Measurements from ENCODE around the gene PSENEN. TPM values are rescaled to one million over a fixed set of nuclear protein-coding genes. Genes with fewer than 3 reads are reported as not detected.

PSENEN gene
- total and polyA plus RNA-seq, 9 of the 15 experiments (the other 6 are each of a cell fraction or from before 2014, with no cell fraction given), result 34.5 to 299 (median 61.1) TPM

DNA sequence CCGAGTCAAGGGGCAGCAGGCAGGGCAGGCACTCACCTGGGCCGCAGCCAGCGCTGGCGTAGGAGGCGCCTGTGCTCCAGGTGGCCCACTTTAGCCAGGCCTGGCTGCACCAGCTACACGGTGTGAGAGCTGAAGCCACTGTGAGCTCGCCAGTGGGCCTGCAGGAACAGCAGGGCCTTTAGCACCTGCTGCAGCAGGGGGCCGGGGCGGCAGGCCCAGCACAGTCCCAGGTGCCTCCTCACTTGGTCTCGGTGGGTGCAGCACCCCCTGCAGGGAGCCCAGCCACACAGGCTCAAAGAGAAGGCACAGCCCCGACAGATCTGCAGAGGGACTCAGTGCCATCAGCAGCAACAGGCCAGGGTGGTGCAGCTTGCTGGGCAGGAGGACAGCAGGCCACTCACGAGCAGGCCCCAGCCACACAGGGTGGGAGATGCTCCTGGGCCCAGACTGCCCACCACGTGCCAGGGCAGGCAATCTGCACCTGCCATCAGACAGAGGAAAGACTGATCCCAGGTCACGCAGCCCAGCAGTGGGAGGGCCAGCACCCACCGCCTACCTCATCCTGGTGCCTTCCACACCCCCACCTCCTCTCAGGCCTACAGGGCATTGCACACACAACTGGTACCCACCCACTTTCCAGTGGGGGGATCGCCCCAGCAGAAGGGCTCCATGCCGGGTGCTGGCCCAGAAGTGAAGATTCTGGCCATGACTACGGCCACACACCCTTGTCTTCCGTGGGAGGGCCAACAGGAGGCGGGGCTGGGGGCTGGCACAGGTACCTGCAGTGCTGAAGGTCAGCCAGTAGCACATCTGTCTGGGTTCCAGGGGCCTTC is 45.7 kb downstream of the PSENEN start:
- Histone ChIP-seq H3K36me3 (ENCODE audit: control insufficient read depth, insufficient read depth, low read length) (no peaks in the 10 kb centered on the region), H3K4me2 (ENCODE audit: insufficient read depth, low read length) (no peak overlapping the region), H3K4me1 (replicated peaks in 1 of 2; ENCODE audit: control insufficient read depth in 2 of 2, insufficient read depth in 2 of 2, low read length in 2 of 2) (peaks cover 0 to 47% of the 10 kb centered on the region in 2 experiments; a peak in 3 of 5 replicates), H3K27me3 (ENCODE audit: control insufficient read depth in 2 of 2, insufficient read depth in 2 of 2, low read length in 2 of 2) (no peaks in the 10 kb centered on the region; a peak in 1 of 5 replicates), H3K9me1 (ENCODE audit: control insufficient read depth, insufficient read depth, low read length) (no peaks in the 10 kb centered on the region), H2AFZ (ENCODE audit: low read depth, low read length) (no peak overlapping the region), H3K79me2 (ENCODE audit: control insufficient read depth, insufficient read depth, low read length) (no peaks in the 10 kb centered on the region), H3K27ac (ENCODE audit: extremely low read depth, low read depth, low read length) (no peak overlapping the region), H3K4me3 (no peak overlapping the region), H4K20me1 (replicated peaks; ENCODE audit: control insufficient read depth, insufficient read depth, low read length) (no peaks in the 10 kb centered on the region), H3K9ac (ENCODE audit: insufficient read depth in 1 of 2, low read depth in 2 of 2, low read length in 2 of 2) (peak overlapping the region in 1 of 2 experiments; percentile 6; a peak in 2 of 4 replicates), H3K9me3 (replicated peaks; ENCODE audit: control insufficient read depth, insufficient read depth, low read depth, low read length) (no peaks in the 10 kb centered on the region)
- no TSS peak for BruUV-seq (replicated peaks)
- DNase-seq (ENCODE audit: extremely low read depth in 1 of 4, low spot score in 3 of 4) (no peak), FAIRE-seq (no peak), ATAC-seq (peak; percentile 73)
- TF ChIP-seq, protein P1, sequence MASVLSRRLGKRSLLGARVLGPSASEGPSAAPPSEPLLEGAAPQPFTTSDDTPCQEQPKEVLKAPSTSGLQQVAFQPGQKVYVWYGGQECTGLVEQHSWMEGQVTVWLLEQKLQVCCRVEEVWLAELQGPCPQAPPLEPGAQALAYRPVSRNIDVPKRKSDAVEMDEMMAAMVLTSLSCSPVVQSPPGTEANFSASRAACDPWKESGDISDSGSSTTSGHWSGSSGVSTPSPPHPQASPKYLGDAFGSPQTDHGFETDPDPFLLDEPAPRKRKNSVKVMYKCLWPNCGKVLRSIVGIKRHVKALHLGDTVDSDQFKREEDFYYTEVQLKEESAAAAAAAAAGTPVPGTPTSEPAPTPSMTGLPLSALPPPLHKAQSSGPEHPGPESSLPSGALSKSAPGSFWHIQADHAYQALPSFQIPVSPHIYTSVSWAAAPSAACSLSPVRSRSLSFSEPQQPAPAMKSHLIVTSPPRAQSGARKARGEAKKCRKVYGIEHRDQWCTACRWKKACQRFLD (CRISPR knock-in tag; IDR thresholded peaks at IDR 0.05), result no peak
- TF ChIP-seq ZFX (CRISPR knock-in tag; IDR thresholded peaks at IDR 0.05) (0 out of 2 replicates have a peak, but pooled peaks have one; percentile 28), ZNF830 (CRISPR knock-in tag; IDR thresholded peaks at IDR 0.05) (no peak)
- TF ChIP-seq, protein P2, sequence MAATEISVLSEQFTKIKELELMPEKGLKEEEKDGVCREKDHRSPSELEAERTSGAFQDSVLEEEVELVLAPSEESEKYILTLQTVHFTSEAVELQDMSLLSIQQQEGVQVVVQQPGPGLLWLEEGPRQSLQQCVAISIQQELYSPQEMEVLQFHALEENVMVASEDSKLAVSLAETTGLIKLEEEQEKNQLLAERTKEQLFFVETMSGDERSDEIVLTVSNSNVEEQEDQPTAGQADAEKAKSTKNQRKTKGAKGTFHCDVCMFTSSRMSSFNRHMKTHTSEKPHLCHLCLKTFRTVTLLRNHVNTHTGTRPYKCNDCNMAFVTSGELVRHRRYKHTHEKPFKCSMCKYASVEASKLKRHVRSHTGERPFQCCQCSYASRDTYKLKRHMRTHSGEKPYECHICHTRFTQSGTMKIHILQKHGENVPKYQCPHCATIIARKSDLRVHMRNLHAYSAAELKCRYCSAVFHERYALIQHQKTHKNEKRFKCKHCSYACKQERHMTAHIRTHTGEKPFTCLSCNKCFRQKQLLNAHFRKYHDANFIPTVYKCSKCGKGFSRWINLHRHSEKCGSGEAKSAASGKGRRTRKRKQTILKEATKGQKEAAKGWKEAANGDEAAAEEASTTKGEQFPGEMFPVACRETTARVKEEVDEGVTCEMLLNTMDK (IDR thresholded peaks at IDR 0.05; ENCODE audit: borderline replicate concordance, insufficient read depth, low read depth, low read length, poor library complexity, severe bottlenecking), result peak; percentile 34
- TF ChIP-seq, protein P3, sequence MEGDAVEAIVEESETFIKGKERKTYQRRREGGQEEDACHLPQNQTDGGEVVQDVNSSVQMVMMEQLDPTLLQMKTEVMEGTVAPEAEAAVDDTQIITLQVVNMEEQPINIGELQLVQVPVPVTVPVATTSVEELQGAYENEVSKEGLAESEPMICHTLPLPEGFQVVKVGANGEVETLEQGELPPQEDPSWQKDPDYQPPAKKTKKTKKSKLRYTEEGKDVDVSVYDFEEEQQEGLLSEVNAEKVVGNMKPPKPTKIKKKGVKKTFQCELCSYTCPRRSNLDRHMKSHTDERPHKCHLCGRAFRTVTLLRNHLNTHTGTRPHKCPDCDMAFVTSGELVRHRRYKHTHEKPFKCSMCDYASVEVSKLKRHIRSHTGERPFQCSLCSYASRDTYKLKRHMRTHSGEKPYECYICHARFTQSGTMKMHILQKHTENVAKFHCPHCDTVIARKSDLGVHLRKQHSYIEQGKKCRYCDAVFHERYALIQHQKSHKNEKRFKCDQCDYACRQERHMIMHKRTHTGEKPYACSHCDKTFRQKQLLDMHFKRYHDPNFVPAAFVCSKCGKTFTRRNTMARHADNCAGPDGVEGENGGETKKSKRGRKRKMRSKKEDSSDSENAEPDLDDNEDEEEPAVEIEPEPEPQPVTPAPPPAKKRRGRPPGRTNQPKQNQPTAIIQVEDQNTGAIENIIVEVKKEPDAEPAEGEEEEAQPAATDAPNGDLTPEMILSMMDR (IDR thresholded peaks at IDR 0.05 in 2 of 3, conservative IDR thresholded peaks at IDR 0.05 in 1 of 3; ENCODE audit: insufficient read depth in 2 of 3, low read depth in 1 of 3, low read length in 3 of 3), result peak in 2 of 3 experiments; percentile 21 to 23; a peak in 3 of 6 replicates
- CTCF ChIA-PET (ENCODE audit: low intra/inter-chr PET ratio), result no interaction called here
- in situ Hi-C loops (cut with MboI) (no loop called here), intact Hi-C loops (cut with micrococcal nuclease) (no loop called here)
- POLR2A ChIA-PET, result interaction anchor here (0.5 kb wide), 1 partner anchor 209 kb away, joined by 3 read pairs; no protein-coding TSS in a partner anchor
- WGBS (ENCODE audit: insufficient coverage, low coverage, missing lambda C conversion rate), result 34% methylated on average over 18 of the region's 20 CpGs
